HFFc6 (cell line): ENCODE data around the gene OOSP3. TPM values are rescaled to one million over a fixed set of nuclear protein-coding genes. Genes with fewer than 3 reads are reported as not detected.
"Not testable (repeated sequence)": the region's sequence is repeated elsewhere in the genome, so short reads cannot be mapped to it uniquely, and the experiment has no call there.

Source experiments
- DNase-seq: peaks from one replicate; pipeline ENCODE4 v3.0.0-alpha.2; 2018
- H3K27ac Mint-ChIP-seq: 2 replicates; pipeline ENCODE4 v1.8.0; 2020; ENCODE audit warnings: mild to moderate bottlenecking, mixed read lengths
- H3K27me3 Mint-ChIP-seq: 2 replicates; pipeline ENCODE4 v1.8.0; 2021; ENCODE audit warnings: mild to moderate bottlenecking, moderate library complexity, mixed read lengths; ENCODE audit not compliant: insufficient read depth
- H3K36me3 Mint-ChIP-seq: 2 replicates; pipeline ENCODE4 v1.8.0; 2021; ENCODE audit warnings: low read depth, mixed read lengths
- H3K4me1 Mint-ChIP-seq: 2 replicates; pipeline ENCODE4 v1.8.0; 2020; ENCODE audit warnings: low read depth, mixed read lengths
- H3K4me3 Mint-ChIP-seq: 2 replicates; pipeline ENCODE4 v1.8.0; 2020; ENCODE audit warnings: mild to moderate bottlenecking, moderate library complexity, mixed read lengths
- H3K9me3 Mint-ChIP-seq: 2 replicates; pipeline ENCODE4 v1.8.0; 2020; ENCODE audit warnings: mild to moderate bottlenecking, mixed read lengths
- CTCF ChIP-seq: fragments of 200-600 bp; sonication (generic); IDR thresholded peaks from 2 replicates; pipeline ENCODE4 v1.5.0; 2021; ENCODE audit warnings: antibody characterized with exemption, mild to moderate bottlenecking
- total RNA-seq, 6 experiments: library from RNA; stranded (reverse); fragmentation: NEBNext Ultra II Directional; extraction: Animal tissue kit (Norgen Biotek cat#: 25700); gene quantifications; 2 replicates in 1 of 6; 3 replicates in 5 of 6; pipeline ENCODE4 v1.2.3, GENCODE V29; 2021

Gene OOSP3
- total RNA-seq, 6 experiments from 2014 or later = not detected

- Mint-ChIP-seq H3K27ac (no peak overlapping the region), H3K36me3 (no peaks in the 10 kb centered on the region), H3K4me1 (no peaks in the 10 kb centered on the region), H3K27me3 (peaks cover 3% of the 10 kb centered on the region; the same call in 1 of the 2 replicates), H3K4me3 (no peak overlapping the region), H3K9me3 (no peaks in the 10 kb centered on the region)
- no peak for DNase-seq
- TF ChIP-seq CTCF = no peak
Observed at GRCh38 chr11:59877325-59877724, 1.3 kb upstream of the OOSP3 start.

- H3K4me3 Mint-ChIP-seq = no peak overlapping the region
- H3K27me3 Mint-ChIP-seq = peaks cover 3% of the 10 kb centered on the region; the same call in 1 of the 2 replicates
- H3K4me1 Mint-ChIP-seq = no peaks in the 10 kb centered on the region
- no peak for TF ChIP-seq CTCF
- no peak overlapping the region for H3K27ac Mint-ChIP-seq
- no peaks in the 10 kb centered on the region for H3K36me3 Mint-ChIP-seq
- H3K9me3 Mint-ChIP-seq = no peaks in the 10 kb centered on the region
- no peak for DNase-seq
Observed at GRCh38 chr11:59877784-59878183, 798 bp upstream of the OOSP3 start.

GRCh38 chr11:59879567-59879966 is 985 bp downstream of the OOSP3 start:
- Mint-ChIP-seq H3K27me3 (peaks cover 3% of the 10 kb centered on the region; the same call in 1 of the 2 replicates), H3K9me3 (no peaks in the 10 kb centered on the region), H3K27ac (no peak overlapping the region), H3K4me3 (no peak overlapping the region), H3K4me1 (no peaks in the 10 kb centered on the region), H3K36me3 (no peaks in the 10 kb centered on the region)
- no peak for TF ChIP-seq CTCF
- DNase-seq = no peak

GRCh38 chr11:59883597-59883996 is 5.0 kb downstream of the OOSP3 start:
- TF ChIP-seq CTCF = no peak
- no peaks in the 10 kb centered on the region for H3K4me1 Mint-ChIP-seq
- H3K27ac Mint-ChIP-seq = no peak overlapping the region
- peaks cover 14% of the 10 kb centered on the region for H3K9me3 Mint-ChIP-seq
- H3K36me3 Mint-ChIP-seq = no peaks in the 10 kb centered on the region
- no peaks in the 10 kb centered on the region; the same call in 1 of the 2 replicates for H3K27me3 Mint-ChIP-seq
- H3K4me3 Mint-ChIP-seq = no peak overlapping the region
- no peak for DNase-seq

- not testable (repeated sequence) for DNase-seq, H3K4me3 Mint-ChIP-seq, H3K4me1 Mint-ChIP-seq, H3K27me3 Mint-ChIP-seq, H3K36me3 Mint-ChIP-seq, H3K27ac Mint-ChIP-seq
- peaks cover 28% of the 10 kb centered on the region for H3K9me3 Mint-ChIP-seq
Observed at GRCh38 chr11:59887156-59887555, 8.6 kb downstream of the OOSP3 start.

- H3K4me1 Mint-ChIP-seq = no peaks in the 10 kb centered on the region
- no peak for TF ChIP-seq CTCF
- H3K36me3 Mint-ChIP-seq = no peaks in the 10 kb centered on the region
- DNase-seq = no peak
- no peak overlapping the region for H3K4me3 Mint-ChIP-seq
- peaks cover 2% of the 10 kb centered on the region; the same call in 1 of the 2 replicates for H3K27me3 Mint-ChIP-seq
- no peak overlapping the region for H3K27ac Mint-ChIP-seq
- peaks cover 28% of the 10 kb centered on the region for H3K9me3 Mint-ChIP-seq
Observed at GRCh38 chr11:59891781-59892181, 13.2 kb downstream of the OOSP3 start.
